Stimulated activated CD8-positive, alpha-beta memory T cell treated with anti-CD3 and anti-CD28 coated beads, Interleukin-4, amount 100 ng/mL, for 24 hours (primary cell): ENCODE data around the gene MECR.
"Not testable (repeated sequence)": the region's sequence is repeated elsewhere in the genome, so short reads cannot be mapped to it uniquely, and the experiment has no call there.

Source experiments
- DNase-seq: peaks from one replicate; pipeline ENCODE4 v3.0.0-alpha.2; 2020; ENCODE audit warnings: low read depth

Gene MECR

DNA sequence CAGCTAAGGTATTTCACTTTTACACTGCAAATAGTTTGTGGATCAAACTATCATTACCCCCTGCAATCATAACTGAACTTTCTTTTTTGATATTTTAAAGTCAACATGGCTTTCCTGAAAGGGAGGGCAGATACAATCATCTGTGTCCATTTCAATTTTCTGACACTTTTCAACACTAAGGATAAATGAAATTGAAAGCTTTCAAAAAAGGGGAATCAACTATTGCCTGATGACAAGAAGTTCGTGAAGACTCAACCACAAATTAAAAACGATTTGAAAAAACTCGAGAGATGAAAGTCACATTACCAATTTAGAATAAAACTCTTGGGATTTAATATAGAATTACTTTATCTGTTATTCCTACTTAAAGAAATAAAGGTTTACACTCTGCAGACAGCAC lies 60.8 kb downstream of the MECR start:
- DNase-seq, result no peak

GRCh38 chr1:29167904-29168303 lies 62.8 kb downstream of the MECR start:
- DNase-seq, result no peak

- DNase-seq, result no peak
Observed at GRCh38 chr1:29166291-29166878, 64.3 kb downstream of the MECR start.

DNA sequence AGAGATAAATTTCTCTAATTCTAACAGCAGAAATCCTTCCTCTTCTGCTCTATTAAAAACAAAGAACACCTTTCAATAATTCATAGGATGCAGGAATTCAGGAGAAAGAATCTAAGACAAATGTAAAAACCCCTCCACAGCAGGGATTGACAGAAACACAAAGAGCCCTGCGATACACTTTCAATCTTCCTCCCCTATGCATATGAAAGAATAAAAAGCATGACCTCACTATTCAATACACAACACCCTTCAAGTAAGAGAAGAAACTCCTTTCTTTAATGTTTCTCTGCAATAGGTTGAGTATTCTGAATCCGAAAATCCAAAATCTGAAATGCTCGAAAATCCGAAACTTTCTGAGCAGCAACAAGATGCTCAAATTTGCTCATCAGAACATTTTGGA lies 66.1 kb downstream of the MECR start:
- no peak for DNase-seq

- no peak for DNase-seq
Observed at GRCh38 chr1:29162476-29163138, 68.1 kb downstream of the MECR start.

DNA sequence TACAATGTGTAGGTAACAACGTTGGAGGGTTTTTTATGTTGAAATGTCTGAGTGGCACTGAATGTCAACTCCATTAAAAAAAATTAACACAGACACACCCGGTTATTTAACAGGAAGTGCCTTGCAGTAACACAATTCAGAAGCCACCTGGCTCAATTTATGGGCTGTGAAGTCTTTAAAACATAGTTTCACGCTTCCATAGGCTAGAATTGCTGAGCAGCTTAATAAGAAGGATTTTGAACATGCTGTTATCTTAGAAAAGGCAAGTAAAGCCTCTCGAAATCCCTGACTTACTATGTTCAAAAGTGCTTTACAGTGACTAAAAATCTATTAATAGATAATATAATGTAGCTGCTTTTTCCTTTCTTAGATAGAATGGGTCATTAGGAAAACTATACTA lies 68.7 kb downstream of the MECR start:
- DNase-seq, result no peak

DNA sequence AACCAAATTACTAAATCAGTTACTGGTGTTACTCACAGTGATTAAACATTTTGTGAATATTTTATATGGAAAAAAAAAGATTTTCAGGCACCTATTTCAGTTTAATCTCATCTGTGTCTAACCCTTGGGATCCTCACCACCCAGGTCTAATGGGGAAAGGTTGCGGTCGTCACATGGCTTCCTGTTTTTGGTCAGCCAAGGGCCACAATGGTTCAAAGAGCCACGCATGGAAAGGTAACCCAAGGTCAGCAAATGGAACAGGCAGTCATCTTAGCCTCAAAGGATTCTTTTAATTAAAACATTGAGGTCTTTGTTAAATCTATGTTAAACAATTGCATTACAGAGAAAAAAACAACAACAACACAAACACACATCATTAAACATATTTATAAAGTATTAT lies 71.0 kb downstream of the MECR start:
- DNase-seq, result no peak

DNA sequence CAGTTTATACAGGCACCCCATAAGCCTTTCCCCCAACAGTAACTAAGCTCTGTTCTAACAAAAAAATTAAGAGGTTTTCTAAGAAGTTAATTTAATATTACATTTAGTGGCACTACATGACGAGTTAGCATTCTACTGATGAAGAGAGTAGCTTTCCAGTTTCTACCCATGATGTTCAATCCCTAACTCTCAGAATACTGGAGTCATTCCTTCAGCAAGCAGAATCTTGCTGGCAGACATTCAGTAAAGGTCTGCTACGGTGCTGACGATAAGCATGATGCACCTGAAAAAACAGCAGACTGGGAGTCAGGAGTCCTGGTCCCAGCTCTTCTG lies 73.5 kb downstream of the MECR start:
- DNase-seq, result no peak

GRCh38 chr1:29156543-29157268 lies 74.0 kb downstream of the MECR start:
- DNase-seq, result no peak

- DNase-seq, result no peak
Observed at GRCh38 chr1:29152046-29152805, 78.5 kb downstream of the MECR start.

DNA sequence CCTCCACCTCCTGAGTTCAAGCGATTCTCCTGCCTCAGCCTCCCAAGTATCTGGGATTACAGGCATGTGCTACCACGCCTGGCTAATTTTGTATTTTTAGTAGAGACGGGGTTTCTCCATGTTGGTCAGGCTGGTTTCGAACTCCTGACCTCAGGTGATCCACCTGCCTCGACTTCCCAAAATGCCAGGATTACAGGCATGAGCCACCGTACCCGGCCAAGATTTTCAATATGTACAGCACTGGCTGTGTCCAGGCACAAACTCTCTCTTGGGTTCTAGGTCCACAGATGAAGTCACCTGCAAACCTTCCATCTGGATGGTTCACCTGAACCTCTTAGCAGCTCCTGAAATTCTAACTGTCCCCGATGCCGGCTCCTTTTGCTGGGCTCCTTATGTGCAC lies 80.4 kb downstream of the MECR start:
- not testable (repeated sequence) for DNase-seq

DNA sequence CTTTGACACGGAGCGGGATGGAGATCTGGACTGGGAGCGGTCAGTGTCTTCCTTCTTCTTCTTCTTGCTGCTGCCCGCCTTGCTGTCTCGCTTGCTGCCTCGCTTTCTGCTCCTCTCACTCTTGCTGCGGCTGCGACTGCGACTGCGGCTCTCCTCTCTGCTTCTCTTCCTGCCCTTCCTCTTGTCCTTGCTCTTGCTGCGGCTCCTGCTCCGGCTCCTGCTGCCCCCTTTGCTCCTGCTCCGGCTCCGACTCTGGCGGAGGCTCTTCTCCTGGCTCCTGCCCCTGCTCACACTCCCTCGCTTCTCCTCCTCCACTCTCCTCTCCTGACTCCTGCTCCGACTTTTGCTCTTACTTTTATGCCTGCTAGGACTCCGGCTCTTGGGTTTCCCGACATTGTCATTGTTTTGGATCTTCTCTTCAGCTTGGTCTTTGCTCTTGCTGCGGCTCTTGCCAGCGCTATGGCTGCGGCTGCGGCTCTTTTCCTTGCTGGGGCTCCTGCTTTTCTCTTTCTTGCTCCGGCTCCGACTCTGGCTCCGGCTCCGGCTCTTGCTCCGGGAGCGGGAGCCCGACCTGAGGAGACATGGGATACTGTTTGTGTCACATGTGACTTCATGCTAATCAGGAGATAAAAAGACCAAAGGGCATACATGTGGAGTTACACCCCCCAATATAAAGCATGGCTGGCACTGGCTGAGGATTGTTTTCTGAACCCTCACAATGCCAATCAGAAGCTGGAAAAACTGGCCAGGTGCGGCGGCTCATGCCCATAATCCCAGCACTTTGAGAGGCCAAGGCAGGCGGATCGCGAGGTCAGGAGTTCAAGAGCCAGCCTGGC lies 81.9 kb downstream of the MECR start:
- DNase-seq, result no peak

GRCh38 chr1:29145739-29146437 lies 84.8 kb downstream of the MECR start:
- DNase-seq, result no peak

GRCh38 chr1:29144178-29144577 lies 86.6 kb downstream of the MECR start:
- no peak for DNase-seq

DNA sequence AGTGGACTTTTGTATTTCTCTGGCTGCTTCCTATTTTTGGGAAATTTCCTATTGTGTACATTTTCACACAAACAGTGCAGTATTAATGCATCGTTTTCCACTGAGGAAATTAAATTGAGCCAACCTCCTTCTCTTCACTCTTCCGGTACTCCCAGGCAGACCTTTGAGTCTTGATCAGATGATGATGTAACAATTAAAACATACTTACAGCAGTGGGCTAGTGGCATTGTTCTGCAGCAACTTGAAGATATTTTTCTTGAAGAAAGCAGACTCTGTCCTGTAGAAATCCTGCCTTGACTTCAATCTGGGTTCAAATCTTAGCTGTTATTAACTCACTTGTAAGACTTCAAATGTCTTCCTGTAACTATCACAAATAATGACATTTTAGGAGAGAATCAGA lies 88.0 kb downstream of the MECR start:
- DNase-seq, result no peak
